Measurements from ENCODE around the gene STXBP1.

The STXBP1 gene

DNA sequence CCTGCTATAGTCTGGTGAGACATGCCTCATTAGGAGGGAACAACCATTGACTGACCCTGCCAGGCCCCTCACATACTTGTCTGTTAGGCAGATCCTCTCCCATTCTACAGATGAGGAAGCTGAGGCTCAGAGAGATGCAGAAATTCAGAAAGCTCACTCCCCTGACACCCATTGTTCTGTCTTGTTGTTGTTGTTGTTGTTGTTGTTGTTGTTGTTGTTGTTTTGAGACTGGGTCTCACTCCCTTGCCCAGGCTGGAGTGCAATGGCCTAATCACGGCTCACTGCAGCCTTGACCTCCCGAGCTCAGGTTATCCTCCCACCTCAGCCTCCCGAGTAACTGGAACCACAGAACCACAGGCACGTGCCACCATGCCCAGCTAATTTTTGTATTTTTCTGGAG, 81.6 kb downstream of the STXBP1 start:
- TF ChIP-seq, protein P1, sequence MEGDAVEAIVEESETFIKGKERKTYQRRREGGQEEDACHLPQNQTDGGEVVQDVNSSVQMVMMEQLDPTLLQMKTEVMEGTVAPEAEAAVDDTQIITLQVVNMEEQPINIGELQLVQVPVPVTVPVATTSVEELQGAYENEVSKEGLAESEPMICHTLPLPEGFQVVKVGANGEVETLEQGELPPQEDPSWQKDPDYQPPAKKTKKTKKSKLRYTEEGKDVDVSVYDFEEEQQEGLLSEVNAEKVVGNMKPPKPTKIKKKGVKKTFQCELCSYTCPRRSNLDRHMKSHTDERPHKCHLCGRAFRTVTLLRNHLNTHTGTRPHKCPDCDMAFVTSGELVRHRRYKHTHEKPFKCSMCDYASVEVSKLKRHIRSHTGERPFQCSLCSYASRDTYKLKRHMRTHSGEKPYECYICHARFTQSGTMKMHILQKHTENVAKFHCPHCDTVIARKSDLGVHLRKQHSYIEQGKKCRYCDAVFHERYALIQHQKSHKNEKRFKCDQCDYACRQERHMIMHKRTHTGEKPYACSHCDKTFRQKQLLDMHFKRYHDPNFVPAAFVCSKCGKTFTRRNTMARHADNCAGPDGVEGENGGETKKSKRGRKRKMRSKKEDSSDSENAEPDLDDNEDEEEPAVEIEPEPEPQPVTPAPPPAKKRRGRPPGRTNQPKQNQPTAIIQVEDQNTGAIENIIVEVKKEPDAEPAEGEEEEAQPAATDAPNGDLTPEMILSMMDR (conservative IDR thresholded peaks at IDR 0.05; ENCODE audit: low read depth, low read length) = no peak
- no peak for DNase-seq (ENCODE audit: low read depth)
- H3K4me3 ChIP-seq (ENCODE audit: low read depth, low read length) = no peak overlapping the region

DNA sequence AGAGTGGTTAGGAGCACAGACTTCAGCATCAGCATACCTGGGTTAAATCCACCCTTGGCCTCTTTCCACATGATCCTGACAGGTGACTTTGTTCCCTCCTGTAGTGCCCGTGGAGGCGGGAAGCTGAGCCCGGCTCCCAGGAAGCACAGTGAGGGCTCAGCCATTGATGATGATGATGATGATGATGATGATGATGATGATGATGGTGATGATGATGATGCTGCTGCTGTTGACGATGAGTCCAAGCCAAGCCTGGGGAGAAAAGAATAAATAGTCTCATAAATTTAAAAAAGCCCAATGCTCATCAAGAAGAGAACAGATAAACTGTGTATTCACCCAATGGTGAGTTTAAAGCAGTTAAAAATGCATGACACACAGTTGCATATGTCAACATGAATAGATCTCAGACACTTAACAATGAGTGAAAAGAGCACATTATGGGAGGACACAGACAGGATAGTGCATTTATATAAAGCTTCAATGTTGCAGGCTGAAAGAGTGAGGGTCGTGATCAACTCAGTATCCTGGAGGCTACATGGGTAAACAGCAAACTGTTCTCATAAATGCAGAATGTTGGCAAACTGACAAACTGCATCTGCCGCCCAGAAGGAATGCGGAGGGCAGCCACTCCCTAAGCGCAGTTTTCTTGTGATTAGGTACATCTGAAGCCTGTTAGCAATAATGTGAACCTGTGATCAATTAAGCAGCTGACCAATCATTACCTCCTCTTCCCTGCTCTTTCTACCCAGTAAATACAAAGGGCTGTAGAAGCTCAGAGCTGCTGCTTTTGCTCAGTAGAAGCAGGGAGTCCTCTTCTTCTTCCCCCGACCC, 83.0 kb downstream of the STXBP1 start:
- H3K4me3 ChIP-seq (ENCODE audit: low read depth, low read length) = no peak overlapping the region
- peak; percentile 23 for DNase-seq (ENCODE audit: low read depth)
- TF ChIP-seq, protein P1 (conservative IDR thresholded peaks at IDR 0.05; ENCODE audit: low read depth, low read length) = no peak

DNA sequence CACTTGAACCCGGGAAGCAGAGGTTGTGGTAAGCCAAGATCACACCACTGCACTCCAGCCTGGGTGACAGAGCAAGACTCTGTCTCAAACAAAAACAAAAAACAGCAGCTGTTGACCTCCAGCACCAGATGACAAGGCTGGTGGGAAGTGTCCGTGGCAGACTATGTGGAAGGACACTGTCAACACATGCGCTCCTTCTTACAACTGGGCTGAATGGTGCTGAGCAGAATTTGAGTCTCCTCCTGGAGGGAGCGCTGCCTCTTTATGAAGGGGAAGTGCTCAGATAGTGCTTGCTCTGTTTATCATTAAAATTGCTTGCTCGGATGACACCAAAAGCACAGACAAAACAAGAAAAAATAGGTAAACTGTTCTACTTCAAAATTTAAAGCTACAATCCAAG, 85.5 kb downstream of the STXBP1 start:
- TF ChIP-seq, protein P1 (conservative IDR thresholded peaks at IDR 0.05; ENCODE audit: low read depth, low read length) = no peak
- no peak for DNase-seq (ENCODE audit: low read depth)
- no peak overlapping the region for H3K4me3 ChIP-seq (ENCODE audit: low read depth, low read length)

DNA sequence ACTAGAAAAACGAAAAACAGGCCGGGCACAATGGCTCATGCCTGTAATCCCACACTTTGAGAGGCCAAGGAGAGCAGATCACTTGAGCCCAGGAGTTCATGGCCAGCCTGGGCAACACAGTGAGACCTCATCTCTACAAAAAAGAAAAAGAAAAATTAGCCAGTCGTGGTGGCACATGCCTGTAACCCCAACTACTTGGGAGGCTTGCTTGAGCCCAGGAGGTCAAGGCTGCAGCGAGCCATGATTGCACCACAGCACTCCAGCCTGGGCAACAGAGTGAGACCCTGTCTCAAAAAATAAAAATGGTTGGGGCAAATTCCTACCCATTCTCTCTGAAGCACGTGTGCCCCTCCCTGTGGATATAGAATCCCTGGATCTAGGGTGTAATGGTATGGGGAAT, 86.3 kb downstream of the STXBP1 start:
- DNase-seq (ENCODE audit: low read depth) = no peak
- H3K4me3 ChIP-seq (ENCODE audit: low read depth, low read length) = no peak overlapping the region
- TF ChIP-seq, protein P1 (conservative IDR thresholded peaks at IDR 0.05; ENCODE audit: low read depth, low read length) = no peak

DNA sequence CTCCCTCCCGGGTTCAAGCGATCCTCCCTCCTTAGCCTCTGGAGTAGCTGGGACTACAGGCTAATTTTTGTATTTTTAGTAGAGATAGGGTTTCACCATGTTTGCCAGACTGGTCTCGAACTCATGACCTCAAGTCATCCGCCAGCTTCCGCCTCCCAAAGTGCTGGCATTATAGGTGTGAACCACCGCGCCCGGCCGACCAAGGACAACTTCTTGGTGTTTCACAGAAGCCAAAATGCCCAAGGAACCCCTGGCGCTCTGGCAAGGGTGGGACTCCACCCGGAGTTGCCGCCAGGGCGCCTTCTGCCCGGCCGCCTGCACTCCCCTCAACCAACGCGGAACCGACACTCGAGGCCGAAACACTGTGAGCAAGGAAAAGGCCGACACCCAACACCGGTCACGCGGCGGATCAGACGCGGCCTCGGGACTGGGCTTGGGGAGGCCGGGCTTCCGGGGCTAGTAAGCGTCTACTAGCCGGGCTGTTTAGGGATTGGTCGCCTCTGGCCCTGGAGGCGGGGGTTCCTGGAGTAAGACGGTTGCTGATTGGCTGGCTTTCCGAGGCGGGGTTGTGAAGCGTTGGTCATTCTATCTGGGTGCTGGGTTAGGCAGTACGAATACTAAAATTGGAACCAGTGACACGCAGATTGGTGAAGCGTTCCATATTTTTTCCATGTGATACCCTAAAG, 87.1 kb downstream of the STXBP1 start:
- peak overlapping the region; percentile 47 for H3K4me3 ChIP-seq (ENCODE audit: low read depth, low read length)
- TF ChIP-seq, protein P1 (conservative IDR thresholded peaks at IDR 0.05; ENCODE audit: low read depth, low read length) = peak; percentile 11
- DNase-seq (ENCODE audit: low read depth) = peak; percentile 99

DNA sequence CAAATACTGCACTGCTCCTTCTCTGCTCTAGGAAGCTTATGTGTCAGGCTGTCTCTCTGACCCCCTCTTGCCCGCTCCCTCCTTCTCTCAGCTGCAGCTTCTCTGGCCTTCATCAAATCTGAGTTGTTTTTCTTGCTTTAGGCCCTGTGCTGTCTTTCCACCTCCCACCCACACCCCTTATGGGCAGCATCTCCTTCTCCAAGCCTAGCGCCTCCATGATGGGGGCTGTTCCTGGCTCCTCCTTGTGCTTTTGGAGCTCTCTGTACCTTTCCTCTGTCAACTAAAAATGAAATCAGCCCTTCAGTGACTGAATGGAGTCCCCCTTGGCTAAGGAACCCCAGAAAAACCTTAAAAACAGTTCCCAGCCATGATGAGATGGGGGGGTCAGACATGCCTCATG, 88.1 kb downstream of the STXBP1 start:
- TF ChIP-seq, protein P1 (conservative IDR thresholded peaks at IDR 0.05; ENCODE audit: low read depth, low read length) = no peak
- no peak overlapping the region for H3K4me3 ChIP-seq (ENCODE audit: low read depth, low read length)
- DNase-seq (ENCODE audit: low read depth) = no peak
